Activated T-cell treated with anti-CD3 and anti-CD28 coated beads, Interleukin-2, amount 50 U/mL, for 4 hours (primary cell): ENCODE data around the gene GGT5. TPM values are rescaled to one million over a fixed set of nuclear protein-coding genes. Genes with fewer than 3 reads are reported as not detected.
A peak's percentile ranks its signal among the peaks of the same experiment; 100 is the strongest.
"Not testable (repeated sequence)": the region's sequence is repeated elsewhere in the genome, so short reads cannot be mapped to it uniquely, and the experiment has no call there.

Source experiments
- ATAC-seq, 2 donors: fragments of 200-7000 bp; cut with Tn5 transposase; one replicate each; pipeline ENCODE4 v1.10.0; 2021
- DNase-seq: peaks from one replicate; pipeline ENCODE4 v3.0.0-alpha.2; 2020
- H3K27me3 Mint-ChIP-seq: one replicate; pipeline ENCODE4 v1.8.0; 2021; ENCODE audit warnings: low read depth, mixed read lengths
- H3K36me3 Mint-ChIP-seq: one replicate; pipeline ENCODE4 v1.8.0; 2022; ENCODE audit warnings: mixed read lengths; ENCODE audit not compliant: insufficient read depth
- H3K4me1 Mint-ChIP-seq: one replicate; pipeline ENCODE4 v1.8.0; 2021; ENCODE audit warnings: low read depth, mixed read lengths
- H3K4me3 Mint-ChIP-seq: one replicate; pipeline ENCODE4 v1.8.0; 2021; ENCODE audit warnings: mild to moderate bottlenecking, moderate library complexity, mixed read lengths
- H3K9me3 Mint-ChIP-seq: one replicate; pipeline ENCODE4 v1.8.0; 2021; ENCODE audit warnings: mixed read lengths
- total RNA-seq, 3 donors: library from RNA; stranded (reverse); gene quantifications; one replicate each; pipeline ENCODE4 v1.2.1, GENCODE V29; 2021

GGT5 gene
- total RNA-seq, 3 donors from 2014 or later = 0.11 to 0.19 TPM; not detected in 1

DNA sequence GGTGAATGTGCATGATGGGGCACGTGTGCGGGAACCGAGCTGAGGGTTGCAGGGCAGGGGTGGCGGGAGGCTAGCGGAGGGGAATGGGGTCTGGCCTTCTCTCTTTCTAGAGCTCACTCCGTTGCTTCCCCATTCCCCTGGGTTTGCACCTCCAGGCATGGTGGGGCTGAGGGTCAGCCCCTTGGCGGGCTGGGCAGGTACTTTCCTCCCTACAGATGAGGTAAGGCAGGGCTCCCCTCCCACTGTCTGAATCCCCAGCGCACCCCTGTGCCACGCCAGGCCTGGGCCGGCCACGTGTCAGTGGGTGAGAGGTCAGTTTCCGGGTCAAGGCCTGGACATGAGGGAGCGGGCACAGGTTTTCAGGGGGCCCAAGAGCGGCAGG is 54.7 kb downstream of the GGT5 start:
- Mint-ChIP-seq H3K36me3 (no peaks in the 10 kb centered on the region), H3K9me3 (no peaks in the 10 kb centered on the region), H3K4me3 (no peak overlapping the region), H3K27me3 (no peaks in the 10 kb centered on the region), H3K4me1 (no peaks in the 10 kb centered on the region)
- ATAC-seq = no peak
- DNase-seq = no peak

DNA sequence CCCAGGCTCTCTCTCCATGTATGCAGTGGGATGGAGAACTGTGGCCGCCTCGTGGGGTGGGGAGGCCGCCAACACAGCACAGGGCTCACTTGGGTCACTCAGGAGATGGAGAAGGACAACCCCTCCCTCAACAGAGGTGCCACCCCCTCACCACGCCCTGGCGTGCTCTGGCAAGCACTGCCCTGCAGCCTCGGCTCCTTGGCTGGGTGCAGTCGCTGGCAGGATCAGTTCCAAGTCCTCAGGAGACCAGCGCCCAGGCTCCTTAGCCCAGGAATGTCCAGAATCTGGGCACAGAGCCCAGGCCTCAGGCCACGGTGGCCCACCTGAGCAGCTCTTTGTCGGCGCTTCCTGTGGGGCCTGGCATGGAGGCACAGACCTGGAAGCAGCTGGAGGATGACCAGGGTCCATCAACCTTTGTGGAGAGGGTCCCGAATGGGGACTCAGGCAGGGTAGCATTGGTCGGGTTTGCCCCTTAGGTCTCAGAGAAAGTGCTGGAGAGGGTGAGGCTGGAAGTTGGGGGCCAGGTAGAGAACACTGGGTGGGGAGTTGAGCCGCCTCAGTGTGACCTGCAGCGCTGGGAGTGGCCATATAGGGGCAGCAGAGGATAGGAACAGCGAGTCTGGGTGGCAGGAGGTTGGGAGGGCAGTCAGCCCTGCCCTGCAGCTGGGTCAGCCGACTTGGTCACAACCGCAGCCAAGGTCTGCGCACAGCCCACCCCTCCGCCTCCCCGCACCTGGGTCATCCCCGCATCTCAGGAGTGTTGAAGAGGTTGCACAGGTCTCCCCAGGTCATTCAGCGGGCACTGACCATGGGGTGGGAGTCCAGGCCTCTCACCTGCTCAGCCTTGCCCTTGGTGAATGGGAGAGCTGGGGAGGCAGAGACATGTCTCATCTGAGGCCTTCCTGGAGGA is 55.4 kb downstream of the GGT5 start:
- ATAC-seq (peak; percentile 48 to 55), DNase-seq (no peak)
- Mint-ChIP-seq H3K27me3 (no peaks in the 10 kb centered on the region), H3K9me3 (no peaks in the 10 kb centered on the region), H3K36me3 (no peaks in the 10 kb centered on the region), H3K4me3 (no peak overlapping the region), H3K4me1 (no peaks in the 10 kb centered on the region)

DNA sequence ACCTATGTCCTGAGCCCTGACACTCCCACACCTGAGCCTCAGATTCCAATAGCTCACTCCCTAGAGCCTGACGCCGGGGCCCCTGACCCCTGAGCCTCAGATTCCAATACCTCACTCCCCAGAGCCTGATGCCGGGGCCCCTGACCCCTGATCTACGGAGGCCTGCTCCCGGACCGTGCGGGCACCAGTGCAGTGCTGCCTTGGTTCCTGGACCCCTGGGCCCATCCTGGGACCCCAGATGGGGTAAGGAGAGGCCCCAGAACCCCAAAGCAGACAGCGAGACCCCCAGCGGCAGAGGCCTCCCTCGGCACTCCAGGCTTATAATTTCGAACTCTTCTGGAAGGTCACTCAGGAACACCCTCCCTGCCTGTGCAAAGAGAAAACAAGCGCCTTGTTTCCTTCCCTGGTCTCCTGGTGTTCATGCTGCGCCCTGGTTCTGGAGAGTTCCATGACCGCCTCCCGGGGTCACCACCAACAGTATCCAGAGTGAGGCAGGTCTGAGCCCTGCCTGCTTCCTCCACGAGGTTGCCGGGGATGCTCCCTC is 56.1 kb downstream of the GGT5 start:
- DNase-seq (no peak), ATAC-seq (no peak)
- Mint-ChIP-seq H3K9me3 (no peaks in the 10 kb centered on the region), H3K4me3 (no peak overlapping the region), H3K4me1 (no peaks in the 10 kb centered on the region), H3K27me3 (no peaks in the 10 kb centered on the region), H3K36me3 (no peaks in the 10 kb centered on the region)

GRCh38 chr22:24187731-24188644 is 56.9 kb downstream of the GGT5 start:
- DNase-seq = no peak
- no peaks in the 10 kb centered on the region for H3K27me3 Mint-ChIP-seq
- H3K4me1 Mint-ChIP-seq = no peaks in the 10 kb centered on the region
- no peak for ATAC-seq
- H3K36me3 Mint-ChIP-seq = no peaks in the 10 kb centered on the region
- no peak overlapping the region for H3K4me3 Mint-ChIP-seq
- no peaks in the 10 kb centered on the region for H3K9me3 Mint-ChIP-seq

DNA sequence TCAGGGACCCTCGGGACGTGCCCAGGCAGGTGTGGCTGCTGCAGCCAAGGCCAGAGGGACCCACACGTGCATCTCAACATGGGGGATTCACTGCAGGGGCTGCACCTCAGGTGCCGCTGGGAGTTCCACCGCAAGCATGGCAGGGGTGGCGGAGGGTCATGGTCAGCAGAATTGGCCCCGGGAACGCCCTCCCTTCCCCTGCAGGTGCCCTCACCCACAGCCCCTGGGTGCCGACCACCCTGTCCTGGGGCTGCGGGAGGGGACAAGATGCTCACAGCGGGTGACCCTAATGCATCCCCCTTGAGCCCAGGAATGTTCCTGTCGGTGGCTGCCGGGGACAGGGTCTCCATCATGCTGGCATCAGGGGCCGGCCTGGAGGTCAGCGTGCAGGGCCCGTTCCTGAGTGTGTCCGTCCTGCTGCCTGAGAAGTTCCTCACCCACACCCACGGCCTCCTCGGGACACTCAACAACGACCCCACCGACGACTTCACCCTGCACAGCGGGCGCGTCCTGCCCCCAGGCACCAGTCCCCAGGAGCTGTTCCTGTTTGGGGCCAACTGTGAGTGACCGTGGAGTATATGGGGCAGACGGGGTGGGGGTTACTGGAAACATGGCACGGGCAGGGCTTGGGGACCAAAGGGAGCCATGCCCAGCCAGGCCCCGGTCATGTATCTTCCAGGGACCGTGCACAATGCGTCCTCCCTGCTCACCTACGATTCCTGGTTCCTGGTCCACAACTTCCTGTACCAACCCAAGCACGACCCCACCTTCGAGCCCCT is 57.8 kb downstream of the GGT5 start:
- H3K9me3 Mint-ChIP-seq = no peaks in the 10 kb centered on the region
- H3K4me1 Mint-ChIP-seq = no peaks in the 10 kb centered on the region
- DNase-seq (no peak), ATAC-seq (no peak)
- no peak overlapping the region for H3K4me3 Mint-ChIP-seq
- H3K27me3 Mint-ChIP-seq = no peaks in the 10 kb centered on the region
- H3K36me3 Mint-ChIP-seq = no peaks in the 10 kb centered on the region

GRCh38 chr22:24186352-24186740 is 58.5 kb downstream of the GGT5 start:
- ATAC-seq (no peak), DNase-seq (no peak)
- Mint-ChIP-seq H3K36me3 (no peaks in the 10 kb centered on the region), H3K4me1 (no peaks in the 10 kb centered on the region), H3K27me3 (no peaks in the 10 kb centered on the region), H3K9me3 (no peaks in the 10 kb centered on the region), H3K4me3 (no peak overlapping the region)

DNA sequence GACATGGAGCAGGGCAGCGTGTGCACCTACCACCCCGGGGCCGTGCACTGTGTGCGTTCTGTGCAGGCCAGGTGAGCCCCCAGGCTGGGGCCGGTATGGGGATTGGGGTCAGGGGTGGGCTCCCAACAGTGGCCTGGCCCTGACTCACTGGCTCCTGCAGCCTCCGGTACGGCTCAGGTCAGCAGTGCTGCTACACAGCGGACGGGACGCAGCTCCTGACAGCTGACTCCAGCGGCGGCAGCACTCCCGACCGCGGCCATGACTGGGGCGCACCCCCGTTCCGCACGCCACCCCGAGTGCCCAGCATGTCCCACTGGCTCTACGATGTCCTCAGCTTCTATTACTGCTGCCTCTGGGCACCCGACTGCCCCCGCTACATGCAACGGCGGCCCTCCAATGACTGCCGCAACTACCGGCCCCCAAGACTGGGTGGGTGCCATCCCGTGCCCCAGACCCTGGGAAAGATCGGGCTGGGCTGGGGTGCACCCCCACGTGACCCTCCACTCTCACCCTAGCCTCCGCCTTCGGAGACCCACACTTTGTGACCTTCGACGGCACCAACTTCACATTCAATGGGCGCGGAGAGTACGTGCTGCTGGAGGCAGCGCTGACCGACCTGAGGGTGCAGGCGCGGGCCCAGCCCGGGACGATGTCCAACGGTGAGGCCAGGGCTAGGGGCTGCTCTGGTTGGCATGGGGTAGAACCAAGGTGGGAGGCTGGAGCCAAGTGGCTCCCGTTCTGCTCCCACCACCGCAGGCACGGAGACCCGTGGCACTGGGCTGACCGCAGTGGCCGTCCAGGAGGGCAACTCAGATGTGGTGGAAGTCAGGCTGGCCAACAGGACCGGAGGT is 59.2 kb downstream of the GGT5 start:
- DNase-seq = no peak
- Mint-ChIP-seq H3K9me3 (no peaks in the 10 kb centered on the region), H3K27me3 (no peaks in the 10 kb centered on the region), H3K4me3 (no peak overlapping the region), H3K4me1 (no peaks in the 10 kb centered on the region), H3K36me3 (no peaks in the 10 kb centered on the region)
- ATAC-seq = no peak

DNA sequence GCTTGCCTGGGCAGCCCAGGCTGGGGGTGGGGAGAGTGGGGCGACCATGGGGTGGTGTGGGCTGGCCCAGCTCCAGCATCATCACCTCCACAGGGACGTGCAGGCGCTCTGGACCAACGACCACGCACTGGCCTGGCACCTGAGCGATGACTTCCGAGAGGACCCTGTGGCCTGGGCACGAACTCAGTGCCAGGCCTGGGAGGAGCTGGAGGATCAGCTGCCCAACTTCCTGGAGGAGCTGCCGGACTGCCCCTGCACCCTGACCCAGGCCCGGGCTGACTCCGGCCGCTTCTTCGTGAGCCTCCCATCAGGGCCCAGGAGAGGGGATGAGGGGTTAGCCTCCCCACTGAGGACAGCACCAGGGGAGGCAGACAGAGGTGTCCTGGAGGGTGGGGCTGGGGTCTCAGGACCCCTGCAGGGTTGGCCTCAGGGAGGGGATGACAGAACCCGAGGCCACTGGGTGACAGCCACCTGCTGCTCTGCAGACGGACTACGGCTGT is 59.8 kb downstream of the GGT5 start:
- no peaks in the 10 kb centered on the region for H3K4me1 Mint-ChIP-seq
- no peaks in the 10 kb centered on the region for H3K27me3 Mint-ChIP-seq
- no peak overlapping the region for H3K4me3 Mint-ChIP-seq
- DNase-seq (no peak), ATAC-seq (no peak)
- H3K36me3 Mint-ChIP-seq = no peaks in the 10 kb centered on the region
- H3K9me3 Mint-ChIP-seq = no peaks in the 10 kb centered on the region

DNA sequence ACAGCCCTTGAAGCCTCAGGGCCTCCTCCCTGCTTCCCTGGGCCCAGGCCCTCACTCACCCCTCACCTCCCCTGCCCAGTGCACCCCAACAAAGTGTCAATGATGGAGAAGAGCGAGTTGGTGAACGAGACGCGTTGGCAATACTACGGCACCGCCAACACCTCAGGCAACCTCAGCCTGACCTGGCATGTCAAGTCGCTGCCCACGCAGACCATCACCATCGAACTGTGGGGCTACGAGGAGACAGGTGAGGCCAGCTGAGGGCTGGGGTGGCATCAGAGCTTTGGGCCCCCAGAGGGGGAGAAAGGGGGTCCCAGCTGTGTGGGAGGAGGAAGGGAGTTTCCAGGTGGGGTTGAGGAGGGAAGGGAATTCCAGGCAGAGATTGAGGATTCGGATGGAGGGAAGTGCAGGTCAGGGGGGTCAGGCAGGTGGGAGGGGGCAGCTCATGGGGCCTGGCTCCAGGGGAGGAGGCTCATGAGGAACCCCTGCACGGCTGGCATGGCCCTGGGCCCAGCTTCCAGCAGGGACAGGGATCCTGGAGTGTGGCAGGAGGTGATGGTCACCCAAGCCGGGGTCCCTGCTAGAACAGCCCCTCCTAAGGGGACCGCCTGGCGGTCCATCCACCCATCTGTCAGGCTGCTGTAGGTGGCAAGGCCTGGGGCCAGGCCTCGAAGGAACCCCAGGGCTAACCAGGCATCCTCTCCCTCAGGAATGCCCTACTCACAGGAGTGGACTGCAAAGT is 60.7 kb downstream of the GGT5 start:
- H3K4me1 Mint-ChIP-seq = no peaks in the 10 kb centered on the region
- H3K9me3 Mint-ChIP-seq = no peaks in the 10 kb centered on the region
- no peaks in the 10 kb centered on the region for H3K27me3 Mint-ChIP-seq
- DNase-seq = no peak
- H3K36me3 Mint-ChIP-seq = no peaks in the 10 kb centered on the region
- no peak overlapping the region for H3K4me3 Mint-ChIP-seq
- no peak for ATAC-seq

GRCh38 chr22:24183321-24184031 is 61.4 kb downstream of the GGT5 start:
- H3K36me3 Mint-ChIP-seq = no peaks in the 10 kb centered on the region
- ATAC-seq (no peak), DNase-seq (no peak)
- no peaks in the 10 kb centered on the region for H3K4me1 Mint-ChIP-seq
- no peaks in the 10 kb centered on the region for H3K27me3 Mint-ChIP-seq
- no peaks in the 10 kb centered on the region for H3K9me3 Mint-ChIP-seq
- no peak overlapping the region for H3K4me3 Mint-ChIP-seq

- H3K9me3 Mint-ChIP-seq, H3K36me3 Mint-ChIP-seq, ATAC-seq, H3K4me3 Mint-ChIP-seq, H3K27me3 Mint-ChIP-seq, H3K4me1 Mint-ChIP-seq, DNase-seq: not testable (repeated sequence)
Measured at GRCh38 chr22:24182900-24183246, 62.0 kb downstream of the GGT5 start.
